ENCODE measurements around the gene RGS6. TPM values are rescaled to one million over a fixed set of nuclear protein-coding genes. Genes with fewer than 3 reads are reported as not detected.

RGS6 gene
- total and polyA plus RNA-seq, 8 donors, result 0.12 to 4.1 (median 2.8) TPM

DNA sequence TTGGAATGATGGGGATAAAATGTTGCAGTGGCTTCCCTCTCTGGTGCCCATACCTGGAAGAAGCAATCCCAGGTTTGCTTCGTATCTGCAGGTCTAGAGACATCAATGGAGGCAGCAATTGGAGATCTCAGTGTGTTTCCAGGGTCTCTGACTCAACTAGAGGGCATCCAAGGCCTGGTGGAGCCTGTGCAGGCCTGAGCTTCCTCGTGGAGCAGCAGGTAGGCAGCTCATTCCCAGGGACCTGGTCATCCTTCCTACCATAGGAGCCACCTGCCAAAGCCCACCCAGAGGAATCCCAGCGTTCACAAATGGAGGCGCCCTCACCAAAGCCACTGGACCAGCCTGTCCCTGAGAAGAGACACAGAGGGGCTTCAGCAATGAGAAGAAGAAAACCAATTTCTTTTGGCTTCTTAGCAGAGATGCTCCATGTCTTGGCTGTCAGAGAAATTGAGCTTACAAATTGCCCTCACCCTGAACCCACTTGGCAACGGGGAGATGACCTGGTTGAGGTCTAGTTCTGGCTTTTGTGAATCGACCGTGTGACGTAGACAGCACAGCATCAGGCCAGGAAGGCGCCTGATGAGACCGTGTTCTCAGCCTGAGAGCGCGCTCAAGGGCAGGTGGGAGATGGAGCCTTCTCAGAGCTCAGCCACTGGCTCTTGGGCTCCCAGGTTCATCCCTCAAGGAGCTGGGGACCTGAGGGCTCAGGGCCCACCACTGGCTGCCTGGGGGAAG is 678.0 kb downstream of the RGS6 start:
- Histone ChIP-seq H3K4me1 (no peaks in the 10 kb centered on the region), H3K9me3 (no peaks in the 10 kb centered on the region), H3K36me3 (no peaks in the 10 kb centered on the region), H3K27me3 (no peaks in the 10 kb centered on the region), H3K4me3 (no peak overlapping the region), H3K27ac (no peak overlapping the region)
- TF ChIP-seq, protein P1, sequence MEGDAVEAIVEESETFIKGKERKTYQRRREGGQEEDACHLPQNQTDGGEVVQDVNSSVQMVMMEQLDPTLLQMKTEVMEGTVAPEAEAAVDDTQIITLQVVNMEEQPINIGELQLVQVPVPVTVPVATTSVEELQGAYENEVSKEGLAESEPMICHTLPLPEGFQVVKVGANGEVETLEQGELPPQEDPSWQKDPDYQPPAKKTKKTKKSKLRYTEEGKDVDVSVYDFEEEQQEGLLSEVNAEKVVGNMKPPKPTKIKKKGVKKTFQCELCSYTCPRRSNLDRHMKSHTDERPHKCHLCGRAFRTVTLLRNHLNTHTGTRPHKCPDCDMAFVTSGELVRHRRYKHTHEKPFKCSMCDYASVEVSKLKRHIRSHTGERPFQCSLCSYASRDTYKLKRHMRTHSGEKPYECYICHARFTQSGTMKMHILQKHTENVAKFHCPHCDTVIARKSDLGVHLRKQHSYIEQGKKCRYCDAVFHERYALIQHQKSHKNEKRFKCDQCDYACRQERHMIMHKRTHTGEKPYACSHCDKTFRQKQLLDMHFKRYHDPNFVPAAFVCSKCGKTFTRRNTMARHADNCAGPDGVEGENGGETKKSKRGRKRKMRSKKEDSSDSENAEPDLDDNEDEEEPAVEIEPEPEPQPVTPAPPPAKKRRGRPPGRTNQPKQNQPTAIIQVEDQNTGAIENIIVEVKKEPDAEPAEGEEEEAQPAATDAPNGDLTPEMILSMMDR (IDR thresholded peaks at IDR 0.05), result no peak
- DNase-seq, result no peak
- ATAC-seq, result no peak
- intact Hi-C loops (cut with DNase I), result no loop called here

DNA sequence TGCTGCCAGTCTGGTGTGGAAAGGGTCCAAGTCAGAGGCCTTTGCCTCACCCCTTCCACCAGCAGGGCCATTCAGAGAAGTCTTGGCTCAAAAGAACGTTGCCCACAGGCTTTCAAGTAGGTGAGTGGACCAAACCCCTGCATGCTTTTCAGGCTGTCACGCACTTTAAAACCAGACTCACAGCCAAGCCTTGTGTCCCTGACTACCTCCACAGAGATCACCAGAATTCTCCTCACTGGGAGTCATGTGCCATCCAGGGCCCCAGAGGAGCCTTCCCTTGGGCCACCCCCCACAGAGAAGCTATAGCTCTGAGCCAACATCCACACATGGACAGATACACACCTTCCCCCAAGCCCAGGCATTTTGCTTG is 678.6 kb downstream of the RGS6 start:
- no peak for ATAC-seq
- H3K4me1 ChIP-seq, result no peaks in the 10 kb centered on the region
- TF ChIP-seq, protein P1 (IDR thresholded peaks at IDR 0.05), result no peak
- no peaks in the 10 kb centered on the region for H3K36me3 ChIP-seq
- no peak overlapping the region for H3K4me3 ChIP-seq
- no peak for DNase-seq
- H3K9me3 ChIP-seq, result no peaks in the 10 kb centered on the region
- H3K27me3 ChIP-seq, result no peaks in the 10 kb centered on the region
- intact Hi-C loops (cut with DNase I), result no loop called here
- H3K27ac ChIP-seq, result no peak overlapping the region

GRCh38 chr14:72611506-72611905 is 679.3 kb downstream of the RGS6 start:
- no peaks in the 10 kb centered on the region for H3K4me1 ChIP-seq
- TF ChIP-seq, protein P1 (IDR thresholded peaks at IDR 0.05), result no peak
- no peaks in the 10 kb centered on the region for H3K36me3 ChIP-seq
- no peaks in the 10 kb centered on the region for H3K9me3 ChIP-seq
- H3K27me3 ChIP-seq, result no peaks in the 10 kb centered on the region
- intact Hi-C loops (cut with DNase I), result no loop called here
- ATAC-seq, result no peak
- no peak for DNase-seq
- no peak overlapping the region for H3K4me3 ChIP-seq
- no peak overlapping the region for H3K27ac ChIP-seq

DNA sequence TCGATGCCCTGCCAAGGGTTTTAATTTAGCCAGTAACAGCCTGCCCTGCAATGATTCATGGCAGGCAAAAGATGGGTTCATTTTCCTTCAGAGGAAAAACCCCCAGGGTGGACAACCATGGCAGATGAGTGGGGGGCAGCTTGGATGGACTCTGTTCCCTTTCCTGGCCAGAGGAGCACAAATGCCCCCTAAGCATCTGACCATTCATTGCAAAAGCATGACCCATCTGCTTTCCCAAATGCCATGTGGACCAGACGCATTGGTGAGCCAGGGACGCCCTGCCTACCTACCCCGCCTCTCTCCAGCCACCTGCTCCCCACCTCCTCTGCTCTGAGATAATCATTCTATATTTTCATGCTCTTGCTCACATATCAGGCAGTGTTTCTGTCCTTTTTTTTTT is 679.8 kb downstream of the RGS6 start:
- Histone ChIP-seq H3K4me3 (no peak overlapping the region), H3K4me1 (no peaks in the 10 kb centered on the region), H3K27me3 (no peaks in the 10 kb centered on the region), H3K9me3 (no peaks in the 10 kb centered on the region), H3K36me3 (no peaks in the 10 kb centered on the region), H3K27ac (no peak overlapping the region)
- DNase-seq (no peak), ATAC-seq (no peak)
- TF ChIP-seq, protein P1 (IDR thresholded peaks at IDR 0.05), result no peak
- intact Hi-C loops (cut with DNase I), result no loop called here

DNA sequence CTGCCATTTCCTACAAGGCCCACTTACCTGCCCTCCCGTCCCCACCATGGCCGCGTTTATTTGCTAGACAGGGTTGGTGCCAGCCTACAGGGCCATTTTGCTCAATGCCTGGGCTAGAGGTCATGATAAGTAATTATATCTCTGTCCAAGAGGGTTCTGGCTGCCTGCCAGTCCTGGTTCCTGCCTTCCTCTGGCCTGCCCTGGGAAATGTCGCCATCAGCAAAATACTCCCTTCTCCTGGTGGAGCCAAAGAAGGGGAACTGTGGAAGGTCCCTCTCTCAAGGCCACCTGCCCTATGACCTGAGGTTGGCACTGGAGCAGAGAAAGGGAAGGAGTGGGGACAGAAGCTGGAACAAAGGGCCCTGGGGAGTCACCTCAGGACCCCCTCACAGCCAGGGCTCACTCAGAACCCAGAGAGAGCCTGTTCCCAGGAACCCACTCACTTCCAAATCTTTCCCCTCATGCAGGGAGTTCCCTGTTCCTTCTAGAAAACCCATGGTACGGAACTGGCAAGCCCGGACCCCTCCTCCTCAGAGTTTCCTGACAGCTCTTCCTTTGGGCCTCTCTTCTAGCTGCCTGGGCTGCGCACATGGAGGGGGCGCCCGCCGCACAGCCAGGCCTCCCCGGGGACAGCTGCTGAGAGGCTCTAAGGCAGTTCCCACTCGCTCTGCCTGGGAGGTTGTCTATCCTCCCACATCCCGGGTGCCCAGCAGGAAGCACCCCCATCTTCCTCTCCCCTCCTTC is 681.2 kb downstream of the RGS6 start:
- Histone ChIP-seq H3K27ac (no peak overlapping the region), H3K4me3 (no peak overlapping the region), H3K4me1 (no peaks in the 10 kb centered on the region), H3K27me3 (no peaks in the 10 kb centered on the region), H3K9me3 (no peaks in the 10 kb centered on the region), H3K36me3 (no peaks in the 10 kb centered on the region)
- intact Hi-C loops (cut with DNase I), result no loop called here
- DNase-seq, result peak in 2 of 4 donors; percentile 20 to 45
- ATAC-seq, result no peak
- TF ChIP-seq, protein P1 (IDR thresholded peaks at IDR 0.05), result no peak

Measured in left lung (tissue), 10 donors.